K562 (cell line): Measurements from ENCODE around the gene CDK5RAP3. TPM values are rescaled to one million over a fixed set of nuclear protein-coding genes. Genes with fewer than 3 reads are reported as not detected.

Experiments
- ATF4 ChIP-seq: fragments of 450-650 bp; formaldehyde crosslinking; IDR thresholded peaks from 2 replicates; pipeline ENCODE4 v1.4.0; 2022; ENCODE audit warnings: mild to moderate bottlenecking, moderate library complexity
- CBX5 ChIP-seq: IDR thresholded peaks from 2 replicates; pipeline ENCODE4 v1.6.1; 2014; ENCODE audit warnings: low read depth, borderline replicate concordance
- ELF1 ChIP-seq: fragments of 200-800 bp; sonication (Bioruptor generic); IDR thresholded peaks from 2 replicates; pipeline ENCODE4 v1.6.1; 2016; ENCODE audit warnings: missing genetic modification characterization, missing compliant biosample characterization
- FOXJ3 ChIP-seq: sonication (generic); formaldehyde crosslinking; IDR thresholded peaks from 2 replicates; pipeline ENCODE4 v1.4.0; 2020; ENCODE audit warnings: mild to moderate bottlenecking, missing genetic modification reagents
- HDAC3 ChIP-seq: fragments of 450-650 bp; IDR thresholded peaks from 2 replicates; pipeline ENCODE4 v1.6.1; 2018; ENCODE audit warnings: borderline replicate concordance, mild to moderate bottlenecking, moderate library complexity; ENCODE audit not compliant: partially characterized antibody
- IRF1 ChIP-seq: sonication (generic); formaldehyde crosslinking; IDR thresholded peaks from 2 replicates; pipeline ENCODE4 v1.8.0; 2022; ENCODE audit warnings: missing genetic modification reagents, mild to moderate bottlenecking, borderline replicate concordance
- KLF6 ChIP-seq: fragments of 250-450 bp; sonication (Bioruptor Pico); IDR thresholded peaks from 2 replicates; pipeline ENCODE4 v1.4.0; 2020; ENCODE audit warnings: mild to moderate bottlenecking, moderate library complexity, borderline replicate concordance
- LARP7 ChIP-seq: fragments of 450-650 bp; IDR thresholded peaks from 2 replicates; pipeline ENCODE4 v1.6.1; 2016
- SMARCE1 ChIP-seq: fragments of 450-650 bp; IDR thresholded peaks from 2 replicates; pipeline ENCODE4 v1.7.1; 2016; ENCODE audit warnings: mild to moderate bottlenecking
- SP2 ChIP-seq: IDR thresholded peaks from 2 replicates; pipeline ENCODE4 v1.6.1; 2011; ENCODE audit warnings: mild to moderate bottlenecking, low read depth, low read length, moderate library complexity; ENCODE audit not compliant: poor library complexity, severe bottlenecking; ENCODE audit errors: extremely low read depth
- TSHZ1 ChIP-seq: fragments of 250-450 bp; sonication (Bioruptor Pico); IDR thresholded peaks from 2 replicates; pipeline ENCODE4 v1.4.0; 2020; ENCODE audit warnings: mild to moderate bottlenecking, moderate library complexity
- VEZF1 ChIP-seq: fragments of 200-800 bp; sonication (Bioruptor generic); IDR thresholded peaks from 2 replicates; pipeline ENCODE4 v1.6.1; 2017; ENCODE audit warnings: missing genetic modification characterization, missing compliant biosample characterization
- ZBTB1 ChIP-seq: sonication (generic); formaldehyde crosslinking; IDR thresholded peaks from 2 replicates; pipeline ENCODE4 v1.8.1; 2023; ENCODE audit warnings: missing genetic modification reagents, low read depth, mild to moderate bottlenecking, borderline replicate concordance
- ZBTB26 ChIP-seq: fragments of 450-650 bp; formaldehyde crosslinking; IDR thresholded peaks from 2 replicates; pipeline ENCODE4 v1.4.0; 2022; ENCODE audit warnings: missing genetic modification characterization
- ZFP36 ChIP-seq: fragments of 150-350 bp; IDR thresholded peaks from 2 replicates; pipeline ENCODE4 v1.6.1; 2018; ENCODE audit warnings: low read length, low read depth; ENCODE audit not compliant: partially characterized antibody
- ZNF280A ChIP-seq: fragments of 450-650 bp; IDR thresholded peaks from 2 replicates; pipeline ENCODE4 v1.6.1; 2018; ENCODE audit warnings: mild to moderate bottlenecking, low read depth; ENCODE audit not compliant: partially characterized antibody
- ZNF699 ChIP-seq: fragments of 250-450 bp; sonication (Bioruptor Pico); IDR thresholded peaks from 2 replicates; pipeline ENCODE4 v1.8.0; 2021; ENCODE audit warnings: mild to moderate bottlenecking, moderate library complexity; ENCODE audit not compliant: insufficient replicate concordance
- polyA plus RNA-seq, 8 experiments: library from polyadenylated mRNA; depleted of rRNA in 4 of 8; stranded (reverse) in 5 of 8; unstranded in 3 of 8; fragments of >200 nt; fragmentation: Nextera tagmentation in 2 of 8; fragmentation: Illumina TruSeq in 1 of 8; extraction: Ambion mirVana in 2 of 8; extraction: Trizol in 1 of 8; gene quantifications; 2 replicates each; pipeline versions ENCODE4 v1.2.1 to v1.2.3, GENCODE V29; 2011 to 2014; ENCODE audit warnings: inconsistent platforms in 1 of 8, missing spikeins in 1 of 8
- total RNA-seq, 7 experiments: library from RNA; depleted of rRNA in 6 of 7; stranded (reverse); fragments of >200 nt in 6 of 7; fragmentation: Illumina TruSeq in 2 of 7; extraction: Trizol in 2 of 7; gene quantifications; 2 replicates each; pipeline versions ENCODE4 v1.2.1 to v1.2.3, GENCODE V29; 2011 to 2021; ENCODE audit warnings: low replicate concordance in 1 of 7

The CDK5RAP3 gene
- total and polyA plus RNA-seq, 9 of the 15 experiments (the other 6 are each of a cell fraction or from before 2014, with no cell fraction given) = 44.2 to 202 (median 91.5) TPM

GRCh38 chr17:47970725-47971499, at the start of gene CDK5RAP3 (continued):
- TF ChIP-seq TSHZ1 (CRISPR knock-in tag) = no peak
- TF ChIP-seq ZBTB26 (CRISPR knock-in tag) = no peak
- no peak for TF ChIP-seq ATF4 (CRISPR knock-in tag)
- no peak for TF ChIP-seq ZNF699 (CRISPR knock-in tag)
- TF ChIP-seq ZFP36 = no peak
- peak; percentile 75; the same call in 1 of the 2 replicates for TF ChIP-seq ZBTB1 (CRISPR knock-in tag)
- peak; percentile 90 for TF ChIP-seq ELF1 (tag)
- no peak for TF ChIP-seq ZNF280A
- no peak for TF ChIP-seq LARP7
- no peak for TF ChIP-seq CBX5
- TF ChIP-seq IRF1 (CRISPR knock-in tag) = no peak
- peak; percentile 57; the same call in 1 of the 2 replicates for TF ChIP-seq KLF6 (CRISPR knock-in tag)
- TF ChIP-seq HDAC3 = no peak
- TF ChIP-seq VEZF1 (CRISPR knock-in tag) = peak; percentile 96
- peak; percentile 69 for TF ChIP-seq SP2
- TF ChIP-seq FOXJ3 (CRISPR knock-in tag) = no peak
- 0 out of 2 replicates have a peak, but pooled peaks have one; percentile 36 for TF ChIP-seq SMARCE1
